GM12878 (cell line): ENCODE data around the gene SLC12A3. TPM values are rescaled to one million over a fixed set of nuclear protein-coding genes. Genes with fewer than 3 reads are reported as not detected.
A peak's percentile ranks its signal among the peaks of the same experiment; 100 is the strongest.

Experiments
- ASH2L ChIP-seq: fragments of 300-600, 200-600 bp; sonication (generic); IDR thresholded peaks from 2 replicates; pipeline ENCODE4 v1.6.1; 2017; ENCODE audit warnings: low read depth, mild to moderate bottlenecking, borderline replicate concordance
- CBX3 ChIP-seq: fragments of 200-600 bp; sonication (generic); IDR thresholded peaks from 2 replicates; pipeline ENCODE4 v1.6.1; 2016; ENCODE audit warnings: low read depth, borderline replicate concordance
- CHD1 ChIP-seq: IDR thresholded peaks from 2 replicates; pipeline ENCODE4 v1.6.1; 2012; ENCODE audit warnings: low read depth, low read length, improper control_type of control experiment
- EED ChIP-seq: sonication (generic); IDR thresholded peaks from 2 replicates; pipeline ENCODE4 v1.6.1; 2016; ENCODE audit warnings: antibody characterized with exemption, low read depth
- GABPA ChIP-seq: IDR thresholded peaks from 2 replicates; pipeline ENCODE4 v1.6.1; 2014; ENCODE audit warnings: antibody characterized with exemption, low read depth, mild to moderate bottlenecking, inconsistent platforms
- HDGF ChIP-seq: fragments of 450-650 bp; IDR thresholded peaks from 2 replicates; pipeline ENCODE4 v1.6.1; 2016; ENCODE audit warnings: antibody characterized with exemption
- NBN ChIP-seq: fragments of 450-650 bp; IDR thresholded peaks from 2 replicates; pipeline ENCODE4 v1.6.1; 2016
- NFXL1 ChIP-seq: fragments of 450-650 bp; IDR thresholded peaks from 2 replicates; pipeline ENCODE4 v1.6.1; 2017; ENCODE audit warnings: antibody characterized with exemption, mild to moderate bottlenecking, borderline replicate concordance
- NR2C1 ChIP-seq: fragments of 450-650 bp; IDR thresholded peaks from 2 replicates; pipeline ENCODE4 v1.6.1; 2017; ENCODE audit warnings: antibody characterized with exemption, mild to moderate bottlenecking, moderate library complexity
- PML ChIP-seq: IDR thresholded peaks from 2 replicates; pipeline ENCODE4 v1.6.1; 2012; ENCODE audit warnings: low read length, inconsistent platforms
- POLR2AphosphoS2 ChIP-seq: IDR thresholded peaks from 2 replicates; pipeline ENCODE4 v1.6.1; 2011; ENCODE audit warnings: low read depth, mild to moderate bottlenecking, low read length, improper control_type of control experiment, moderate library complexity
- RAD21 ChIP-seq: IDR thresholded peaks from 2 replicates; pipeline ENCODE4 v1.6.1; 2011; ENCODE audit warnings: mild to moderate bottlenecking, low read depth, low read length, moderate library complexity; ENCODE audit not compliant: insufficient read depth
- RB1 ChIP-seq: fragments of 450-650 bp; formaldehyde crosslinking; IDR thresholded peaks from 2 replicates; pipeline ENCODE4 v1.6.1; 2017; ENCODE audit warnings: mild to moderate bottlenecking, borderline replicate concordance
- RCOR1 ChIP-seq: conservative IDR thresholded peaks from 2 replicates; pipeline ENCODE4 v1.6.1; 2012; ENCODE audit warnings: low read depth, low read length, improper control_type of control experiment
- RFX5 ChIP-seq: IDR thresholded peaks from 2 replicates; pipeline ENCODE4 v1.6.1; 2011; ENCODE audit warnings: low read depth, low read length, improper control_type of control experiment
- STAT1 ChIP-seq: fragments of 450-650 bp; conservative IDR thresholded peaks from 2 replicates; pipeline ENCODE4 v1.6.1; 2014; ENCODE audit warnings: antibody characterized with exemption, mild to moderate bottlenecking
- SUZ12 ChIP-seq: fragments of 200-600 bp; sonication (generic); IDR thresholded peaks from one replicate; pipeline ENCODE4 v1.6.1; 2018; ENCODE audit warnings: antibody characterized with exemption, mild to moderate bottlenecking; ENCODE audit not compliant: unreplicated experiment
- TARDBP ChIP-seq: IDR thresholded peaks from 2 replicates; pipeline ENCODE4 v1.6.1; 2016; ENCODE audit warnings: borderline replicate concordance
- ZNF207 ChIP-seq: fragments of 450-650 bp; IDR thresholded peaks from 2 replicates; pipeline ENCODE4 v1.6.1; 2014; ENCODE audit warnings: antibody characterized with exemption, mild to moderate bottlenecking, borderline replicate concordance
- ZNF217 ChIP-seq: fragments of 450-650 bp; IDR thresholded peaks from 2 replicates; pipeline ENCODE4 v1.6.1; 2017; ENCODE audit warnings: antibody characterized with exemption, mild to moderate bottlenecking
- polyA plus RNA-seq, 11 experiments: library from polyadenylated mRNA; depleted of rRNA in 4 of 11; unstranded in 6 of 11; stranded (reverse) in 5 of 11; fragments of >200 nt; fragmentation: Nextera tagmentation in 4 of 11; fragmentation: Illumina TruSeq in 1 of 11; extraction: Ambion mirVana in 4 of 11; extraction: Trizol in 1 of 11; gene quantifications; 1 replicate in 1 of 11; 2 replicates in 10 of 11; pipeline versions ENCODE4 v1.2.1 to v1.2.3, GENCODE V29; 2011 to 2016; ENCODE audit warnings: inconsistent platforms in 2 of 11, missing spikeins in 2 of 11, low read depth in 1 of 11
- total RNA-seq, 4 experiments: library from RNA; depleted of rRNA in 3 of 4; stranded (reverse); fragments of >200 nt in 3 of 4; fragmentation: Illumina TruSeq in 1 of 4; extraction: Trizol in 1 of 4; gene quantifications; 2 replicates each; pipeline versions ENCODE4 v1.2.1 to v1.2.3, GENCODE V29; 2013 to 2021
- TF ChIP-seq, protein P1 (sequence below): IDR thresholded peaks from 2 replicates; pipeline ENCODE4 v1.6.1; 2011; ENCODE audit warnings: low read depth, low read length, improper control_type of control experiment, borderline replicate concordance
- TF ChIP-seq, protein P2 (sequence below): fragments of 450-650 bp; IDR thresholded peaks from 2 replicates; pipeline ENCODE4 v1.6.1; 2017; ENCODE audit warnings: borderline replicate concordance
- TF ChIP-seq, protein P3 (sequence below): IDR thresholded peaks from 2 replicates; pipeline ENCODE4 v1.6.1; 2012; ENCODE audit warnings: low read depth, low read length, improper control_type of control experiment
- TF ChIP-seq, protein P4 (sequence below): IDR thresholded peaks from 2 replicates; pipeline ENCODE4 v1.6.1; 2012; ENCODE audit warnings: low read length, inconsistent platforms
- TF ChIP-seq, protein P5 (sequence below): IDR thresholded peaks from 2 replicates; pipeline ENCODE4 v1.6.1; 2011; ENCODE audit warnings: low read depth, mild to moderate bottlenecking, low read length, moderate library complexity, borderline replicate concordance; ENCODE audit errors: extremely low read depth
- TF ChIP-seq, protein P6 (sequence below): fragments of 450-650 bp; IDR thresholded peaks from 2 replicates; pipeline ENCODE4 v1.6.1; 2017; ENCODE audit warnings: mild to moderate bottlenecking, low read depth, inconsistent platforms; ENCODE audit not compliant: poor library complexity, severe bottlenecking

SLC12A3 gene
- total and polyA plus RNA-seq, 10 of the 15 experiments (the other 5 are each of a cell fraction or from before 2014, with no cell fraction given) = 0.05 to 6.3 (median 3.1) TPM

DNA sequence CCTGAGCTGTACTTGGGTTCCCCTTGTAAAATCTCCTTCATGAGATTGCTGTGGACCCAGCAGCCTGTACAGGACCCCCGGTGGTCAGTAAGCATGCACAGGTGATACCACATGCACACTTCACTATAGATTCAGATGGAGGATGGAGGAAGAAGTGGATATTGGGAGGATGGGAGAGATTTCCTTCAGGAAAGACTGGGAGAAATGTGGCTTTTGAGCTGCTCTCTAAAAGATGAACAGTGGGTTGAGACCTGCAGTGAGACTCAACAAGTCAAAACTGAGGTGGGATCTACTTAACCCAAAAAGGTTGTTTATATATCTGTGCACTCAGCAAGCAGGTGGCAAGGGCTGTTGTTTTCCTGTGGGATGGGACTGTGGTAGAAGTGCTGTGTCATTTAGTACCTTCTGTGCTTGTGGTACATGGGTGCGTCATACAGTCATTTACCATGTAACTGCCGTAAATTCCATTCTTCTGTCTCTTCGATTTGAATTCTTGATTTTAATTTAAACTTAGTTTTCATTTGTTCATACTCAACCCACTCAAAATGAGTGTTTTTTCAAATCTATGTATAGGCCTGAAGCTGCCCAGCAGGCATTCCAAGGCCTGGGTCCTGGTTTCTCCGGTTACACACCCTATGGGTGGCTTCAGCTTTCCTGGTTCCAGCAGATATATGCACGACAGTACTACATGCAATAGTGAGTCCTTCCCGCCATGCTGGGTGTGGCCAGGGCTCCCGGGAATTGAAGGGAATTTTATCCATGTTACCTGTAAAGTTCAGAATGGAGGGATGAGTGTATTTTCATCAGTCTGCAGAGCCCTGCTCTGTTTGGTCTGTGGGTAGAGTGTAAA is 73.9 kb downstream of the SLC12A3 start (continued):
- no peak for TF ChIP-seq RAD21
- TF ChIP-seq PML = no peak
- no peak for TF ChIP-seq RCOR1
- TF ChIP-seq RFX5 = no peak
- no peak for TF ChIP-seq GABPA
- TF ChIP-seq RB1 = no peak
- TF ChIP-seq, protein P1, sequence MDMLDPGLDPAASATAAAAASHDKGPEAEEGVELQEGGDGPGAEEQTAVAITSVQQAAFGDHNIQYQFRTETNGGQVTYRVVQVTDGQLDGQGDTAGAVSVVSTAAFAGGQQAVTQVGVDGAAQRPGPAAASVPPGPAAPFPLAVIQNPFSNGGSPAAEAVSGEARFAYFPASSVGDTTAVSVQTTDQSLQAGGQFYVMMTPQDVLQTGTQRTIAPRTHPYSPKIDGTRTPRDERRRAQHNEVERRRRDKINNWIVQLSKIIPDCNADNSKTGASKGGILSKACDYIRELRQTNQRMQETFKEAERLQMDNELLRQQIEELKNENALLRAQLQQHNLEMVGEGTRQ = no peak
- TF ChIP-seq POLR2AphosphoS2 = peak; percentile 96
- TF ChIP-seq SUZ12 = no peak
- no peak for TF ChIP-seq NFXL1
- no peak for TF ChIP-seq CBX3
- TF ChIP-seq CHD1 = no peak
- TF ChIP-seq, protein P2, sequence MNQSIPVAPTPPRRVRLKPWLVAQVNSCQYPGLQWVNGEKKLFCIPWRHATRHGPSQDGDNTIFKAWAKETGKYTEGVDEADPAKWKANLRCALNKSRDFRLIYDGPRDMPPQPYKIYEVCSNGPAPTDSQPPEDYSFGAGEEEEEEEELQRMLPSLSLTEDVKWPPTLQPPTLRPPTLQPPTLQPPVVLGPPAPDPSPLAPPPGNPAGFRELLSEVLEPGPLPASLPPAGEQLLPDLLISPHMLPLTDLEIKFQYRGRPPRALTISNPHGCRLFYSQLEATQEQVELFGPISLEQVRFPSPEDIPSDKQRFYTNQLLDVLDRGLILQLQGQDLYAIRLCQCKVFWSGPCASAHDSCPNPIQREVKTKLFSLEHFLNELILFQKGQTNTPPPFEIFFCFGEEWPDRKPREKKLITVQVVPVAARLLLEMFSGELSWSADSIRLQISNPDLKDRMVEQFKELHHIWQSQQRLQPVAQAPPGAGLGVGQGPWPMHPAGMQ = no peak
- TF ChIP-seq, protein P3, sequence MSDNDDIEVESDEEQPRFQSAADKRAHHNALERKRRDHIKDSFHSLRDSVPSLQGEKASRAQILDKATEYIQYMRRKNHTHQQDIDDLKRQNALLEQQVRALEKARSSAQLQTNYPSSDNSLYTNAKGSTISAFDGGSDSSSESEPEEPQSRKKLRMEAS = no peak
- TF ChIP-seq TARDBP = no peak
- no peak for TF ChIP-seq NR2C1
- no peak for TF ChIP-seq ZNF217
- no peak for TF ChIP-seq STAT1
- TF ChIP-seq, protein P4, sequence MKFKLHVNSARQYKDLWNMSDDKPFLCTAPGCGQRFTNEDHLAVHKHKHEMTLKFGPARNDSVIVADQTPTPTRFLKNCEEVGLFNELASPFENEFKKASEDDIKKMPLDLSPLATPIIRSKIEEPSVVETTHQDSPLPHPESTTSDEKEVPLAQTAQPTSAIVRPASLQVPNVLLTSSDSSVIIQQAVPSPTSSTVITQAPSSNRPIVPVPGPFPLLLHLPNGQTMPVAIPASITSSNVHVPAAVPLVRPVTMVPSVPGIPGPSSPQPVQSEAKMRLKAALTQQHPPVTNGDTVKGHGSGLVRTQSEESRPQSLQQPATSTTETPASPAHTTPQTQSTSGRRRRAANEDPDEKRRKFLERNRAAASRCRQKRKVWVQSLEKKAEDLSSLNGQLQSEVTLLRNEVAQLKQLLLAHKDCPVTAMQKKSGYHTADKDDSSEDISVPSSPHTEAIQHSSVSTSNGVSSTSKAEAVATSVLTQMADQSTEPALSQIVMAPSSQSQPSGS = peak; percentile 53
- peak; percentile 56; the same call in 1 of the 2 replicates for TF ChIP-seq EED
- no peak for TF ChIP-seq NBN
- TF ChIP-seq, protein P5, sequence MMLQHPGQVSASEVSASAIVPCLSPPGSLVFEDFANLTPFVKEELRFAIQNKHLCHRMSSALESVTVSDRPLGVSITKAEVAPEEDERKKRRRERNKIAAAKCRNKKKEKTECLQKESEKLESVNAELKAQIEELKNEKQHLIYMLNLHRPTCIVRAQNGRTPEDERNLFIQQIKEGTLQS = no peak
- TF ChIP-seq HDGF = 0 out of 2 replicates have a peak, but pooled peaks have one; percentile 4
- no peak for TF ChIP-seq ASH2L
- TF ChIP-seq, protein P6, sequence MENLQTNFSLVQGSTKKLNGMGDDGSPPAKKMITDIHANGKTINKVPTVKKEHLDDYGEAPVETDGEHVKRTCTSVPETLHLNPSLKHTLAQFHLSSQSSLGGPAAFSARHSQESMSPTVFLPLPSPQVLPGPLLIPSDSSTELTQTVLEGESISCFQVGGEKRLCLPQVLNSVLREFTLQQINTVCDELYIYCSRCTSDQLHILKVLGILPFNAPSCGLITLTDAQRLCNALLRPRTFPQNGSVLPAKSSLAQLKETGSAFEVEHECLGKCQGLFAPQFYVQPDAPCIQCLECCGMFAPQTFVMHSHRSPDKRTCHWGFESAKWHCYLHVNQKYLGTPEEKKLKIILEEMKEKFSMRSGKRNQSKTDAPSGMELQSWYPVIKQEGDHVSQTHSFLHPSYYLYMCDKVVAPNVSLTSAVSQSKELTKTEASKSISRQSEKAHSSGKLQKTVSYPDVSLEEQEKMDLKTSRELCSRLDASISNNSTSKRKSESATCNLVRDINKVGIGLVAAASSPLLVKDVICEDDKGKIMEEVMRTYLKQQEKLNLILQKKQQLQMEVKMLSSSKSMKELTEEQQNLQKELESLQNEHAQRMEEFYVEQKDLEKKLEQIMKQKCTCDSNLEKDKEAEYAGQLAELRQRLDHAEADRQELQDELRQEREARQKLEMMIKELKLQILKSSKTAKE = no peak
- TF ChIP-seq ZNF207 = no peak; the same call in 1 of the 2 replicates
